ENCODE measurements around the gene LFNG.
"Not testable (repeated sequence)": the region's sequence is repeated elsewhere in the genome, so short reads cannot be mapped to it uniquely, and the experiment has no call there.

GRCh38 chr7:2535872-2536627 lies 16.5 kb downstream of the LFNG start:
- not testable (repeated sequence) for TF ChIP-seq MAX (IDR thresholded peaks at IDR 0.05); REST (IDR thresholded peaks at IDR 0.05); CTCF (IDR thresholded peaks at IDR 0.05; ENCODE audit: low read depth, low read length, missing input control); ZBTB33 (IDR thresholded peaks at IDR 0.05); HNF4G (IDR thresholded peaks at IDR 0.05); GABPA (IDR thresholded peaks at IDR 0.05 in 1 of 2, conservative IDR thresholded peaks at IDR 0.05 in 1 of 2); TAF1 (conservative IDR thresholded peaks at IDR 0.05); RXRA (IDR thresholded peaks at IDR 0.05); RAD21 (IDR thresholded peaks at IDR 0.05); ATF3 (IDR thresholded peaks at IDR 0.05); JUND (IDR thresholded peaks at IDR 0.05); SP1 (IDR thresholded peaks at IDR 0.05); EGR1 (IDR thresholded peaks at IDR 0.05; ENCODE audit: low read depth in 2 of 2)
